Adrenal gland (tissue), 5 donors: Measurements from ENCODE around the gene KDR.

ENCODE experiments used
- POLR2A ChIP-seq, 2 donors: fragments of 450-650 bp; IDR thresholded peaks; one replicate each; pipeline ENCODE4 v1.6.1; 2017; ENCODE audit warnings: antibody characterized with exemption in 2 of 2, mild to moderate bottlenecking in 2 of 2, moderate library complexity in 1 of 2
- TF ChIP-seq, protein P1 (sequence below), 6 experiments: fragments of 450-650 bp in 4 of 6; fragments of 200-600 bp in 2 of 6; sonication (generic) in 1 of 6; IDR thresholded peaks; 1 replicate in 5 of 6; 2 replicates in 1 of 6; pipeline versions ENCODE4 v1.5.1 to v1.8.0; 2016 to 2021; ENCODE audit warnings: antibody characterized with exemption in 6 of 6, mild to moderate bottlenecking in 2 of 6, moderate library complexity in 1 of 6
- donor health status: DM: no; HTN: no; CAD: no.

DNA sequence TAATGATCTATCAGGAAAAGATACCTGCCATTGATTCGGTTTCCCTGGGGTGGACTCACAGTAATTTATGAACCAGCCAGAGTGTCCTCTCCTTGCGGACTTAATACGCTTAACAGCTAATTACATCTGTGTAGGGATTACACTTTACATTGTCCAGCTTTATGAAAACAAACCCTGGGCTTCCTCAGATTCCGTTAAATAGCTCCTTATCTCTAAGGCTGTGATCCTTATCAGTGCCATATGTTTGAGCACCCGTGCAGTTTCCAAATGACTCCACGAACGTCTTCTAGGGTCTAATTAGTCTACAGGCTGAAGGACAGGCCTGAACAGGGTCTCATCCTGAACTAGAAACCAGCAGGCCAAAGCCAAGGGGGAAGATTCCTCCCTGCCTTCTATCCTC lies 56.9 kb downstream of the KDR start:
- TF ChIP-seq, protein P1, sequence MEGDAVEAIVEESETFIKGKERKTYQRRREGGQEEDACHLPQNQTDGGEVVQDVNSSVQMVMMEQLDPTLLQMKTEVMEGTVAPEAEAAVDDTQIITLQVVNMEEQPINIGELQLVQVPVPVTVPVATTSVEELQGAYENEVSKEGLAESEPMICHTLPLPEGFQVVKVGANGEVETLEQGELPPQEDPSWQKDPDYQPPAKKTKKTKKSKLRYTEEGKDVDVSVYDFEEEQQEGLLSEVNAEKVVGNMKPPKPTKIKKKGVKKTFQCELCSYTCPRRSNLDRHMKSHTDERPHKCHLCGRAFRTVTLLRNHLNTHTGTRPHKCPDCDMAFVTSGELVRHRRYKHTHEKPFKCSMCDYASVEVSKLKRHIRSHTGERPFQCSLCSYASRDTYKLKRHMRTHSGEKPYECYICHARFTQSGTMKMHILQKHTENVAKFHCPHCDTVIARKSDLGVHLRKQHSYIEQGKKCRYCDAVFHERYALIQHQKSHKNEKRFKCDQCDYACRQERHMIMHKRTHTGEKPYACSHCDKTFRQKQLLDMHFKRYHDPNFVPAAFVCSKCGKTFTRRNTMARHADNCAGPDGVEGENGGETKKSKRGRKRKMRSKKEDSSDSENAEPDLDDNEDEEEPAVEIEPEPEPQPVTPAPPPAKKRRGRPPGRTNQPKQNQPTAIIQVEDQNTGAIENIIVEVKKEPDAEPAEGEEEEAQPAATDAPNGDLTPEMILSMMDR (IDR thresholded peaks at IDR 0.05): no peak
- TF ChIP-seq POLR2A (IDR thresholded peaks at IDR 0.05): no peak
